SW 1271 (cell line): ENCODE measurements around the gene HSPA8.
A peak's percentile ranks its signal among the peaks of the same experiment; 100 is the strongest.
"Not testable (repeated sequence)": the region's sequence is repeated elsewhere in the genome, so short reads cannot be mapped to it uniquely, and the experiment has no call there.

ENCODE experiments used
- DNase-seq, 2 experiments: peaks; one replicate each; lab custom pipeline; 2025; lab: John Stamatoyannopoulos, UW

The HSPA8 gene

GRCh38 chr11:123061403-123062157 lies at the start of gene HSPA8:
Gene HSPA8, minus strand, starts transcription at chr11:123062136. Its CDS starts 812 bp downstream, at chr11:123061324.
- peak in 1 of 2 experiments; percentile 63 for DNase-seq

DNA sequence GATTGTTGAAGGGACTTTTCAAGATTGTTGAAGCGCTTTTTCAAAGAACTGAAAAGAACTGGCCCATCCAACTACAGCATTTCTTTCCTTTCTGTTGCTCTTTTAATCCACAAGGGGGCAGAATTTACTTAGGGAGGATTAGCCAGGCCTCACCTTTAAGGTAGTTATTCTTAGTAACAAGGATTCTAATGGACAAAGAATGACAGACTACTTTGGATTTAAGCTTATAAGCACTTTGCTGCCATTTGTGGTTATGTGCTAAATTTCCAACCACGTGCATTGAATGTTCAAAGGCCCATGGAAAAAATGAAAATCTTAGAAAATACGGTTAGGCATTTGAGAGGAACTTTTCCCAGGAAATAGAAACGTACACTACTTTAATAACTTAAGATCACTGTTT lies 49.5 kb upstream of the HSPA8 start:
- DNase-seq: peak; percentile 9 to 55

DNA sequence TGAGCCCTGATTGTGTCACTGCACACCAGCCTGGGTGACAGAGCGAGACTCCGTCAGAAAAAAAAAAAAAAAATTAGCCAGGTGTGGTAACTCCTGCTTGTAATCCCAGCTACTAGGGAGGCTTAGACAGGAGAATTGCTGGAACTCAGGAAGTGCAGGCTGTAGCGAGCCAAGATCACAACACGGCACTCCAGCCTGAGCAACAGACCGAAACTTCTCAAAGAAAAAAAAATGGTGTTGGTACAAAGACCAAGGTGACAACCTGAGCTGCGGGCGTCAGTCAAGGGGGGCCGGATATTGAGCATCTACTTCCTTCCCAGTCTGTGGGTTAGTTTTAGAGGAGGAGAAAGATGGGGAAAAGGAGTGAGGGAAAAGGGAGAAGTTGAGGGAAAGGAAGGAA lies 48.5 kb upstream of the HSPA8 start:
- DNase-seq: no peak

GRCh38 chr11:123107945-123108495 lies 46.1 kb upstream of the HSPA8 start:
- no peak for DNase-seq

GRCh38 chr11:123104697-123105096 lies 42.8 kb upstream of the HSPA8 start:
- no peak for DNase-seq

DNA sequence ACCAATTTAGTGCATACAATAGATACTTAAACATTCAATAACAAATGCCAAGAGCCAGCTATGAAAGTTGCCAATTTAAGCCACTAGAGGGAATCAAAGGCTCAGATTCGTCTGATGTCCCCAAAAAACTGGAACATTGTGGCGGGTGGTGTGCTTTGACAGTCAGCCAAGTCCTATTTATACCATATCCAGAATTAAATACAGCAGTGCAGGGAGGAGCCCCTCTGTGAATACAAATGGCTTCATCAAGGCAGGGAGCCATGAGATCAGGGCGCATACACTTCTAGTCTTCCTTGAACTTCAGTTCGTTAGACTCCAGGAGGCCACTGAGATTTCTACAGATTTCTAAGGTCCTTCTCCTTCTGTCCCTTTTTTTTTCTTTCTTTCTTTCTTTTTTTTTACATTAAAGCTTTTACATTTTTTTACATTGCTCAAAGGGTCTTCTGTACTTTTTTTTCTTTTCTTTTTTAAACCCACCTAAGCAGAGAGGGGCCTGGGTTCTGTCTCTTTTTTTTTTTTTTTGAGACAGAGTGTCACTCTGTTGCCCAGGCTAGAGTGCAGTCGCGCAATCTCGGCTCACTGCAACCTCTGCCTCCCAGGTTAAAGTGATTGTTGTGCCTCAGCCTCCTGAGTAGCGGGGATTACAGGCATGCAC lies 41.5 kb upstream of the HSPA8 start:
- peak; percentile 13 to 73 for DNase-seq

- DNase-seq: no peak
Measured at GRCh38 chr11:123100379-123101085, 38.6 kb upstream of the HSPA8 start.

DNA sequence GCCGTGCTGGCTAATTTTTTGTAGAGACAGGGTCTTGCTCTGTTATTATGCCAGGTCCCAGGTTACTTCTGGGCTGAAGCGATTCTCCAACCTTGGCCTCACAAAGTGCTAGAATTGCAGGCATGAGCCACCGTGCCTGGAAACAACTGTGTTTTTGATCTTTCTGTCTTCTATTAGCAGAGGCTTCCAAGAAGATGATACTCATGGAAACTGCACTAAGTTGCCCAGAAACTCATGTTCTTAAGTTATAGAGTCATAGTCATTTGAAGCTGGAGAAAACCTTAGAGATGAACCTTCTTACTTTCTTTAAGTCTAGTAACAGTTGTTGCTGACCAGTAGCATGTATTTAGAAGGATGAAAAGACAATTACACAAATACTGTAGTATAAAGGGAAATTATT lies 37.1 kb upstream of the HSPA8 start:
- DNase-seq: no peak

GRCh38 chr11:123093739-123094138 lies 31.8 kb upstream of the HSPA8 start:
- no peak for DNase-seq

DNA sequence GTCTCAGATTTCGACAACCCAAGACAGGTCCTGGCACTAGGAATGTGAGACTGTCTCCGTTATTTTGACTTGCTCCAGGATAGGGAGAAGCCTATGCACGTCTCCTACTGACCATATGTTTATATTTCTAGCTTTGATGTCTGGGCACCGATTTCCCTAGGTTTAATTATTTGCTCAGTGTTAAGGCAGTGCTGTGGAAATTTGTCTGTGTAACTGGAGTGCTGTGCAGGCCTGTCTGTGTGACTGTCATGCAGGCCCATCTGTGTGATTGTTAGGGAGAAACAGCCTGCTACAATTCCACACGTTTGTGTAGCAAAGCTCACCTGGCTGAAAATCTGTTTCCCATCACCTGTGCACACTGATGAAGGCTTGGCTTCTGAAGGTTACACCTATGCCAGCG lies 29.6 kb upstream of the HSPA8 start:
- no peak for DNase-seq

- DNase-seq: not testable (repeated sequence)
Measured at GRCh38 chr11:123090168-123090567, 28.2 kb upstream of the HSPA8 start.

GRCh38 chr11:123088896-123089295 lies 27.0 kb upstream of the HSPA8 start:
- DNase-seq: not testable (repeated sequence)

DNA sequence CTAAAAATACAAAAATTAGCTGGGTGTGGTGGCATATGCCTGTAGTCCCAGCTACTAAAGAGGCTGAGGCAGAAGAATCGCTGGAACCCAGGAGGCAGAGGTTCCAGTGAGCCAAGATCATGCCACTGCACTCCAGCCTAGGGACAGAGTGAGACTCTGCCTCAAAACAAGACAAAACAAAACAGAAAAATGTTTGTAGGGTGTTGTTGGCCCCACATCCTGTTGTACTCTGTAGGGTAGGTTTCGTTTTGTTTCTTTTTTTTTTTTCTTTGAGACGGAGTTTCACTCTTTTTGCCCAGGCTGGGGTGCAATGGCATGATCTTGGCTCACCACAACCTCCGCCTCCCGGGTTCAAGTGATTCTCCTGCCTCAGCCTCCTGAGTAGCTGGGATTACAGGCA lies 25.7 kb upstream of the HSPA8 start:
- DNase-seq: not testable (repeated sequence)

- no peak for DNase-seq
Measured at GRCh38 chr11:123086305-123086704, 24.4 kb upstream of the HSPA8 start.

GRCh38 chr11:123085497-123085896 lies 23.6 kb upstream of the HSPA8 start:
- DNase-seq: no peak

DNA sequence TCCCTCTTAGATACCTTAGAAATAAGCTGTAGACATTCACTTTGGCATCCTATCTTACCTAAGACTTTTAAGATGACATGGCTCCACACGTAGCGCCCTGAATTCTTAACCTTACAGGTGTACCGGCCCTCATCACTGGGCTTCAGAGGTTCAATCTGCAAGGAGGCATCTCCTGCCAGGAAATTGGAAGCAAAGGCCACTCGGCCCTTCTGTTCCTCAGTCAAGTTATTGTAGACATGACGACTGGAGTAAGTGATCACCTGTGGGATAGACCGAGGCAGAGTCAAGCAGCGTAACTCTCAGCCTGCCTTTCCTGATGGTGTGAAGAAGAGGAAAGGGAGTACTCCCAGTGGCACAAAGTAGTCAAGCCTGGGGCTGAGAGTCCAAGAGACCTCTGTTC lies 22.5 kb upstream of the HSPA8 start:
- DNase-seq: no peak

GRCh38 chr11:123083623-123084029 lies 21.7 kb upstream of the HSPA8 start:
- DNase-seq: peak; percentile 63 to 89

DNA sequence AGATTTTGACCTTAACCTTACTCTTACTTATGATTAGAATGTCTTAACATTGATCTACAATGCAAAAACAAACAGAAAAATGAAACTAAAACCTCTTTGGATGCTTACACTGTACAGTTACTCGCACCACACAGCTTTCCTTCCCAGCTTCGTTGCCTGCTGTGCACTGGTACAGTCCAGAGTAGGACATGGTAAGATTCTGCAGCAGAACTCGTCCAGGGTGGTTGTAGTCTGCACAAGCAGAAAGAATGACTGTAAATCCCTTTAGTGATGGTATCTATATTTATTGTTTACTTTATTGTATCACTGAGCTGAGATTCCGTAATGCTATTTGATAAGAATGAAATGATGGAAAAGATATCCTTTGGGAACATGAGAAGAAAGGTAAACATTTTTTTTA lies 21.0 kb upstream of the HSPA8 start:
- DNase-seq: no peak

GRCh38 chr11:123080015-123080414 lies 18.1 kb upstream of the HSPA8 start:
- no peak for DNase-seq

GRCh38 chr11:123076484-123076883 lies 14.5 kb upstream of the HSPA8 start:
- DNase-seq: no peak

GRCh38 chr11:123073343-123074057 lies 11.6 kb upstream of the HSPA8 start:
- no peak for DNase-seq

DNA sequence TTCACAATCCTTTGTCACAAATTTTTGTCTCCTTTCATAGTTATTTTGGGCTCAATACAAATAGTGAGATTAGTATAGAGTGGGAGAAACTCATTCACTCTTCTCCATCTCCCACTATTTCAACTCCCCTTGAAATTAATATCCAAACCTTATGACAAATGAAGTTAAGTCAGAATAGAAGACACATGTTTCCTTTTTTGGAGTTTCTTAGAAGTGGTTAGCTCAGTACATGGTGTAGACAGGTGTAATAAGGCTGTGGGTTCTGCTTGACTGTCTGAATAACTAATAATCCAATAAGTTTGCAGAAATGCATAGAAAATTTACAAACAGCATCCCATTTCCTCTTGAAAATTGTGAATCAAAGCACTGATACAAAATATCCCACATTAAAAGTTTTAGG lies 10.8 kb upstream of the HSPA8 start:
- no peak for DNase-seq
